Tibial artery (tissue), 4 donors: ENCODE data around the gene MRPL49.

ENCODE experiments used
- DNase-seq, 2 donors: peaks; one replicate each; pipeline ENCODE4 v3.0.0-alpha.2; 2019
- H3K27ac ChIP-seq, 2 donors: fragments of 200-600 bp; sonication (generic) in 1 of 2; 1 replicate in 1 of 2; 2 replicates in 1 of 2; pipeline ENCODE4 v1.5.1; 2018 to 2019; ENCODE audit warnings: mild to moderate bottlenecking in 1 of 2
- H3K27me3 ChIP-seq, 2 donors: fragments of 200-600 bp; sonication (generic) in 1 of 2; one replicate each; pipeline versions ENCODE4 v1.5.1 to v1.6.0; 2016 to 2019
- H3K36me3 ChIP-seq, 3 donors: fragments of 200-600 bp; sonication (generic) in 2 of 3; one replicate each; pipeline ENCODE4 v1.5.1; 2016 to 2019; ENCODE audit warnings: mild to moderate bottlenecking in 2 of 3
- H3K4me1 ChIP-seq, 4 donors: fragments of 200-600 bp; sonication (generic) in 2 of 4; 1 replicate in 3 of 4; 2 replicates in 1 of 4; pipeline ENCODE4 v1.5.1; 2016 to 2019
- H3K4me3 ChIP-seq, 2 donors: fragments of 200-600 bp; sonication (generic) in 1 of 2; 1 replicate in 1 of 2; 2 replicates in 1 of 2; pipeline ENCODE4 v1.5.1; 2018 to 2019; ENCODE audit warnings: mild to moderate bottlenecking in 2 of 2
- H3K9me3 ChIP-seq, 3 donors: fragments of 200-600 bp; sonication (generic) in 1 of 3; one replicate each; pipeline ENCODE4 v1.5.1; 2016 to 2019
- CTCF ChIP-seq, 2 experiments: fragments of 200-600 bp in 1 of 2; fragments of 450-650 bp in 1 of 2; IDR thresholded peaks; one replicate each; pipeline ENCODE4 v1.5.1; 2017 to 2019; ENCODE audit warnings: antibody characterized with exemption in 2 of 2, mild to moderate bottlenecking in 1 of 2, moderate library complexity in 1 of 2
- intact Hi-C: fragments of 100-400 bp; cut with DNase I; formaldehyde crosslinking; loops from one replicate; pipeline ENCODE4 v1.15.0; 2023; ENCODE audit warnings: low total_unique reads

The MRPL49 gene

GRCh38 chr11:65103476-65103875 lies 18.6 kb upstream of the MRPL49 start:
- peaks cover 13 to 26% (median 25%) of the 10 kb centered on the region in 3 donors for H3K36me3 ChIP-seq
- H3K27ac ChIP-seq, result no peak overlapping the region
- no peaks in the 10 kb centered on the region for H3K27me3 ChIP-seq
- no peak for DNase-seq
- no peaks in the 10 kb centered on the region for H3K9me3 ChIP-seq
- H3K4me3 ChIP-seq, result no peak overlapping the region
- TF ChIP-seq CTCF (IDR thresholded peaks at IDR 0.05), result no peak
- peaks cover 0 to 26% (median 16%) of the 10 kb centered on the region in 4 donors for H3K4me1 ChIP-seq
- intact Hi-C loops, result no loop called here

- no peak for DNase-seq
- peaks cover 0 to 26% (median 16%) of the 10 kb centered on the region in 4 donors for H3K4me1 ChIP-seq
- H3K4me3 ChIP-seq, result no peak overlapping the region
- no peaks in the 10 kb centered on the region for H3K9me3 ChIP-seq
- no peaks in the 10 kb centered on the region for H3K27me3 ChIP-seq
- intact Hi-C loops, result no loop called here
- peaks cover 16 to 38% (median 28%) of the 10 kb centered on the region in 3 donors for H3K36me3 ChIP-seq
- TF ChIP-seq CTCF (IDR thresholded peaks at IDR 0.05), result no peak
- H3K27ac ChIP-seq, result no peak overlapping the region
These were observed 17.5 kb upstream of the MRPL49 start for GRCh38 chr11:65104628-65105027.

GRCh38 chr11:65107078-65107477 lies 15.0 kb upstream of the MRPL49 start:
- intact Hi-C loops, result no loop called here
- Histone ChIP-seq H3K4me3 (no peak overlapping the region), H3K4me1 (peaks cover 10 to 36% (median 27%) of the 10 kb centered on the region in 4 donors), H3K27me3 (no peaks in the 10 kb centered on the region), H3K9me3 (no peaks in the 10 kb centered on the region), H3K27ac (no peak overlapping the region), H3K36me3 (peaks cover 18 to 40% (median 31%) of the 10 kb centered on the region in 3 donors)
- DNase-seq, result no peak
- TF ChIP-seq CTCF (IDR thresholded peaks at IDR 0.05), result no peak

- intact Hi-C loops, result no loop called here
- Histone ChIP-seq H3K36me3 (peaks cover 18 to 40% (median 31%) of the 10 kb centered on the region in 3 donors), H3K27me3 (no peaks in the 10 kb centered on the region), H3K4me1 (peaks cover 10 to 36% (median 27%) of the 10 kb centered on the region in 4 donors), H3K4me3 (no peak overlapping the region), H3K9me3 (no peaks in the 10 kb centered on the region), H3K27ac (no peak overlapping the region)
- no peak for DNase-seq
- TF ChIP-seq CTCF (IDR thresholded peaks at IDR 0.05), result no peak
These were observed 14.2 kb upstream of the MRPL49 start for GRCh38 chr11:65107751-65108468.

GRCh38 chr11:65108469-65109123 lies 13.5 kb upstream of the MRPL49 start:
- Histone ChIP-seq H3K27me3 (no peaks in the 10 kb centered on the region), H3K36me3 (peaks cover 18 to 40% (median 31%) of the 10 kb centered on the region in 3 donors), H3K9me3 (no peaks in the 10 kb centered on the region), H3K4me3 (no peak overlapping the region), H3K27ac (no peak overlapping the region), H3K4me1 (peaks cover 10 to 39% (median 32%) of the 10 kb centered on the region in 4 donors)
- DNase-seq, result no peak
- TF ChIP-seq CTCF (IDR thresholded peaks at IDR 0.05), result no peak
- intact Hi-C loops, result no loop called here
